GM10248 (cell line): Measurements from ENCODE around the gene SLC1A2.

Experiments
- CTCF ChIA-PET: fragments of 300-600 bp; sonication (Branson Sonifier 250); formaldehyde crosslinking; extraction: SDS; loops from one replicate; lab custom pipeline; 2021; ENCODE audit warnings: antibody characterized with exemption; lab: Yijun Ruan, JAX
- POLR2A ChIA-PET: fragments of 350-650 bp; sonication (Branson Sonifier 250); formaldehyde crosslinking; extraction: SDS; loops from one replicate; lab custom pipeline; 2020; ENCODE audit warnings: antibody characterized with exemption; lab: Yijun Ruan, JAX
- DNase-seq: peaks from one replicate; pipeline ENCODE4 v3.0.0; 2012; ENCODE audit errors: extremely low spot score
- TF ChIP-seq, protein P1 (sequence below): IDR thresholded peaks from 2 replicates; pipeline ENCODE4 v1.5.1; 2012; ENCODE audit warnings: mild to moderate bottlenecking, low read depth; ENCODE audit errors: extremely low read depth, missing control alignments, control extremely low read depth

The SLC1A2 gene

GRCh38 chr11:35216962-35217678, 202.2 kb downstream of the SLC1A2 start:
- DNase-seq, result no peak
- TF ChIP-seq, protein P1, sequence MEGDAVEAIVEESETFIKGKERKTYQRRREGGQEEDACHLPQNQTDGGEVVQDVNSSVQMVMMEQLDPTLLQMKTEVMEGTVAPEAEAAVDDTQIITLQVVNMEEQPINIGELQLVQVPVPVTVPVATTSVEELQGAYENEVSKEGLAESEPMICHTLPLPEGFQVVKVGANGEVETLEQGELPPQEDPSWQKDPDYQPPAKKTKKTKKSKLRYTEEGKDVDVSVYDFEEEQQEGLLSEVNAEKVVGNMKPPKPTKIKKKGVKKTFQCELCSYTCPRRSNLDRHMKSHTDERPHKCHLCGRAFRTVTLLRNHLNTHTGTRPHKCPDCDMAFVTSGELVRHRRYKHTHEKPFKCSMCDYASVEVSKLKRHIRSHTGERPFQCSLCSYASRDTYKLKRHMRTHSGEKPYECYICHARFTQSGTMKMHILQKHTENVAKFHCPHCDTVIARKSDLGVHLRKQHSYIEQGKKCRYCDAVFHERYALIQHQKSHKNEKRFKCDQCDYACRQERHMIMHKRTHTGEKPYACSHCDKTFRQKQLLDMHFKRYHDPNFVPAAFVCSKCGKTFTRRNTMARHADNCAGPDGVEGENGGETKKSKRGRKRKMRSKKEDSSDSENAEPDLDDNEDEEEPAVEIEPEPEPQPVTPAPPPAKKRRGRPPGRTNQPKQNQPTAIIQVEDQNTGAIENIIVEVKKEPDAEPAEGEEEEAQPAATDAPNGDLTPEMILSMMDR, result no peak
- ChIA-PET POLR2A (no interaction called here), CTCF (interaction anchor here (0.7 kb wide), 1 partner anchor 38 kb away, joined by 3 read pairs; no protein-coding TSS in a partner anchor)

- TF ChIP-seq, protein P1, result no peak
- no peak for DNase-seq
- ChIA-PET CTCF (no interaction called here), POLR2A (no interaction called here)
Measured at GRCh38 chr11:35215945-35216344, 203.4 kb downstream of the SLC1A2 start.

- no peak for DNase-seq
- TF ChIP-seq, protein P1, result no peak
- CTCF ChIA-PET, result interaction anchor here (1.2 to 1.4 kb wide), 2 partner anchors 21 to 58 kb away, joined by 3 to 5 read pairs; no protein-coding TSS in a partner anchor
- POLR2A ChIA-PET, result no interaction called here
Measured at GRCh38 chr11:35214792-35215193, 204.6 kb downstream of the SLC1A2 start.

- TF ChIP-seq, protein P1, result no peak
- DNase-seq, result no peak
- ChIA-PET POLR2A (no interaction called here), CTCF (interaction anchor here (0.6 to 1.4 kb wide), 3 partner anchors 22 to 1166 kb away, joined by 3 to 5 read pairs (median 3); no protein-coding TSS in a partner anchor)
Measured at GRCh38 chr11:35214226-35214770, 205.1 kb downstream of the SLC1A2 start.

GRCh38 chr11:35211952-35212351, 207.4 kb downstream of the SLC1A2 start:
- CTCF ChIA-PET, result no interaction called here
- DNase-seq, result no peak
- POLR2A ChIA-PET, result no interaction called here

DNA sequence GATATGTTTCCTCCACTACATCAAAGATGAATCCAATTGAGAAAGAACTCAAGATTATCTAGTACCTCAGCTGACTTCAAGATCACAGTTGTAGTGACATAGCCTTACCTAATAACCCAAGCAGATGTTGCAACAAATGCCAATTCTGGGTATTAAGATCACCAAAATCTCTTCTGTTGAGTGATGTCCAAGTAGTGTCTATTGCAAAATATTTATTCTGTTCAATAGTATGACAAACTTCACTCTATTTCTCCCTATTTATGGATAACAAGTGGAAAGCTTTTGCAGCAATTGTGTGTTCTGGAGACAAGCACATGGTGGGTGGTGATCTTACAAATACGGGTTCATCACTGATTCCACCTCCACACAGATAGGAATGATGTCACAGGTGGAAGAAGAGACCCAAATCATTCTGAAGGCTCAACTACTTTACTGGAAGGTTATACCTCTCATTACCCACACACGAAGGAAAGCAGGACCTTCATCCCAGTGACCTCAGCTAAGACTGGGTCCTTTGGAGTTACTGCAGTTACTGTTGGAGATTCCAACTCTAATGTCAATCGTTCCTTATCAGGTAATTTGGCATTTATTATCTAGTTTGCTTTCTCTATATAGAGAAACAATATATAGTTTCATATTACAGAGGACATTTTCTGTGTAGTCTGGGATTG, 208.3 kb downstream of the SLC1A2 start:
- DNase-seq, result no peak
- ChIA-PET POLR2A (no interaction called here), CTCF (no interaction called here)
- TF ChIP-seq, protein P1, result no peak

More at GRCh38 chr11:35211952-35212351, 207.4 kb downstream of the SLC1A2 start:
- TF ChIP-seq, protein P1, result no peak
